HG03108 (cell line): ENCODE results near the gene SRF.
"Not testable (repeated sequence)": the region's sequence is repeated elsewhere in the genome, so short reads cannot be mapped to it uniquely, and the experiment has no call there.

Source experiments
- ATAC-seq: cut with Tn5 transposase; IDR thresholded peaks from one replicate; pipeline ENCODE4 v1.9.1; 2021; ENCODE audit warnings: moderate library complexity; ENCODE audit not compliant: unreplicated experiment

Gene SRF

GRCh38 chr6:43170931-43171706, at the start of gene SRF:
Gene SRF, plus strand, starts transcription at chr6:43171269. Its CDS starts 388 bp downstream, at chr6:43171657.
- ATAC-seq = peak; percentile 49

- ATAC-seq = no peak
Observed at GRCh38 chr6:43122146-43122545, 48.9 kb upstream of the SRF start.

GRCh38 chr6:43123461-43124314, 47.4 kb upstream of the SRF start:
- no peak for ATAC-seq

- no peak for ATAC-seq
Observed at GRCh38 chr6:43124481-43124880, 46.6 kb upstream of the SRF start.

- ATAC-seq = no peak
Observed at GRCh38 chr6:43125119-43125518, 46.0 kb upstream of the SRF start.

GRCh38 chr6:43125555-43125954, 45.5 kb upstream of the SRF start:
- no peak for ATAC-seq

GRCh38 chr6:43127180-43127579, 43.9 kb upstream of the SRF start:
- ATAC-seq = no peak

- no peak for ATAC-seq
Observed at GRCh38 chr6:43127877-43128276, 43.2 kb upstream of the SRF start.

DNA sequence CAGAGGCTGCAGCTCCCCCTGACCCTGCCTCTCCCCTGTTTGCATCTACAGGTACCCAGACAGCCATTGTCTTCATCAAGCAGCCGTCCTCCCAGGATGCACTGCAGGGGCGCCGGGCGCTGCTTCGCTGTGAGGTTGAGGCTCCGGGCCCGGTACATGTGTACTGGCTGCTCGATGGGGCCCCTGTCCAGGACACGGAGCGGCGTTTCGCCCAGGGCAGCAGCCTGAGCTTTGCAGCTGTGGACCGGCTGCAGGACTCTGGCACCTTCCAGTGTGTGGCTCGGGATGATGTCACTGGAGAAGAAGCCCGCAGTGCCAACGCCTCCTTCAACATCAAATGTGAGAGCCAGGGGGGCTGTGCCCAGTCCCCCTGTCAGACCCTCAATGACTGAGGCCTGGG, 42.1 kb upstream of the SRF start:
- no peak for ATAC-seq

DNA sequence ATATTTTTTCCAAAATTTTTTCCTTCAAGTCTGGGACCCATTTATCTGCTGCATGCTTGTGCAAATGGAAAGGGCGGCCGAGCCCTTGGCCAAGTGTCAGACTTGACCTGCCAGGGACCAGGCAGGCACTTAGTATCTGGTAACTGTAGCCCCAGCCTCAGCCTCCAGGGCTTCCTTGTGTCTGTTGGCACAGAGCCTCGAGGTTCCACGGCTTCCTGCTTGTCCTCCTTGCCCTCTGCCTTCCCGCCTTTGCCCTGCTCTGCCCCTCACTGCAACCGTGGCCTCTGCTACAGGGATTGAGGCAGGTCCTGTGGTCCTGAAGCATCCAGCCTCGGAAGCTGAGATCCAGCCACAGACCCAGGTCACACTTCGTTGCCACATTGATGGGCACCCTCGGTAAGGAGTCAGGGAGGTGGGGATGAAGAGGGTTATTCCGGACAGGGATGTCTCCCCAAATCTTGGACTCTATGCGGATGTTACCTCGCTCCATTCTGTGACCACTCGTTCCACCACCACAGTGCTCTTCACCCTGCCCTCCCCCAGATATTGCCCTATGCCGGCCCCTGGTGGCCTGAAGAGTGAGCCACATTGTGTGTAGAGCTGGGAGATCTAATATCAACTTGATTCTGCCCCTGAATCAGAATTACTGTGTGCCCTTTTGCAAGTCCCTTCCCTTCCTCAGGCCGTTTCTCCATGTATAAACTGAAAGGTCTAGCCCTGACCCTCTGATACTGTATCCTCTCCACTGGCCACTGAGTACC, 41.5 kb upstream of the SRF start:
- ATAC-seq = no peak

DNA sequence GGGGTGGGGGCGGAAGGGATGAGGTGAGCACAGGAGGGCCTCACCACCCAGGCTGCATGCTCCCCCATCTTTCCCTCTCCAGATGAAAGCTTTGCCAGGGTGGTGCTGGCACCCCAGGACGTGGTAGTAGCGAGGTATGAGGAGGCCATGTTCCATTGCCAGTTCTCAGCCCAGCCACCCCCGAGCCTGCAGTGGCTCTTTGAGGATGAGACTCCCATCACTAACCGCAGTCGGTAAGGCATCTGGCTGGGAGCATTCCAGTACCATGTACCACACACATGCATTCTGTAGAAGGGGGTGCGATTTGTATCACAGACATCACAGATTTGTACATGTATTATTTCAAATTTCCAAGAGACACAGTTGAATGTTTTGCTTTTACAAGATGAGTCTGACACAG, 40.6 kb upstream of the SRF start:
- ATAC-seq = no peak

- not testable (repeated sequence) for ATAC-seq
Observed at GRCh38 chr6:43131379-43131778, 39.7 kb upstream of the SRF start.

DNA sequence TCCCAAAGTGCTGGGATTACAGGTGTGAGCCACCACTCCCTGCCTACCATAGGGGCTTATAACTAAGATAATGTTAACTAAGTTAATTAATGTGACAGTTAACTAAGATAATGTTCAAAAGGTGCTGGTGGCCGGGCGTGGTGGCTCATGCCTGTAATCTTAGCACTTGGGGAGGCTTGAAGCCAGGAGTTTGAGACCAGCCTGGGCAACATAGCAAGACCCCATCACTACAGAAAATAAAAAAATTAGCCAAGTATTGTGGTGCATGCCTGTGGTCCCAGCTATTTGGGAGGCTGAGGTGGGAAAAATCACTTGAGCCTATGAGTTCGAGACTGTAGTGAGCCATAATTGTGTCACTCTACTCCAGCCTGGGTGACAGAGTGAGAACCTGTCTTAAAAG, 32.8 kb upstream of the SRF start:
- ATAC-seq = no peak

- ATAC-seq = not testable (repeated sequence)
Observed at GRCh38 chr6:43139973-43140372, 31.1 kb upstream of the SRF start.

DNA sequence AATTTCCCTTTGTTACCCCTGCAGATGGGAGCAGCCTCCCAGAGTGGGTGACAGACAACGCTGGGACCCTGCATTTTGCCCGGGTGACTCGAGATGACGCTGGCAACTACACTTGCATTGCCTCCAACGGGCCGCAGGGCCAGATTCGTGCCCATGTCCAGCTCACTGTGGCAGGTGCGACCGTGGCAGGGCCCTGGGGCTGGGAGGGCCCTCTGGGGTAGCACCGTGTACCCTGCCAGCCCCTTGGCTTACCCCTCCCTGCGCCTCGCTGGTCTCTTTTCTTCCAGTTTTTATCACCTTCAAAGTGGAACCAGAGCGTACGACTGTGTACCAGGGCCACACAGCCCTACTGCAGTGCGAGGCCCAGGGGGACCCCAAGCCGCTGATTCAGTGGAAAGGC, 29.4 kb upstream of the SRF start:
- no peak for ATAC-seq

DNA sequence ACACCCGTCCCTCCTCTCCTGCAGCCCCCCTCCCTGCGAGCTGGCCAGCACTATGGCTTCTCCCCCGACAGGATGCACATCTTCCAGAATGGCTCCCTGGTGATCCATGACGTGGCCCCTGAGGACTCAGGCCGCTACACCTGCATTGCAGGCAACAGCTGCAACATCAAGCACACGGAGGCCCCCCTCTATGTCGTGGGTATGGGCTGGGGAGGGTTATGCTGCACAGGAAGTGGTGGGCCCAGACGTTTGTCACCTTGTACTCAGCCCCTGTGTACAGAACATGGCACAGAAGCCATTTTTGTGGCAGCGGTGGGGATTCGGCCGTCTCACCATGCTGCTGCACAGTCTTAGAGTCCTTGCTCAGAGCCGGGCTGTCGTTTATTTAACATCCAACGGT, 29.0 kb upstream of the SRF start:
- ATAC-seq = no peak

DNA sequence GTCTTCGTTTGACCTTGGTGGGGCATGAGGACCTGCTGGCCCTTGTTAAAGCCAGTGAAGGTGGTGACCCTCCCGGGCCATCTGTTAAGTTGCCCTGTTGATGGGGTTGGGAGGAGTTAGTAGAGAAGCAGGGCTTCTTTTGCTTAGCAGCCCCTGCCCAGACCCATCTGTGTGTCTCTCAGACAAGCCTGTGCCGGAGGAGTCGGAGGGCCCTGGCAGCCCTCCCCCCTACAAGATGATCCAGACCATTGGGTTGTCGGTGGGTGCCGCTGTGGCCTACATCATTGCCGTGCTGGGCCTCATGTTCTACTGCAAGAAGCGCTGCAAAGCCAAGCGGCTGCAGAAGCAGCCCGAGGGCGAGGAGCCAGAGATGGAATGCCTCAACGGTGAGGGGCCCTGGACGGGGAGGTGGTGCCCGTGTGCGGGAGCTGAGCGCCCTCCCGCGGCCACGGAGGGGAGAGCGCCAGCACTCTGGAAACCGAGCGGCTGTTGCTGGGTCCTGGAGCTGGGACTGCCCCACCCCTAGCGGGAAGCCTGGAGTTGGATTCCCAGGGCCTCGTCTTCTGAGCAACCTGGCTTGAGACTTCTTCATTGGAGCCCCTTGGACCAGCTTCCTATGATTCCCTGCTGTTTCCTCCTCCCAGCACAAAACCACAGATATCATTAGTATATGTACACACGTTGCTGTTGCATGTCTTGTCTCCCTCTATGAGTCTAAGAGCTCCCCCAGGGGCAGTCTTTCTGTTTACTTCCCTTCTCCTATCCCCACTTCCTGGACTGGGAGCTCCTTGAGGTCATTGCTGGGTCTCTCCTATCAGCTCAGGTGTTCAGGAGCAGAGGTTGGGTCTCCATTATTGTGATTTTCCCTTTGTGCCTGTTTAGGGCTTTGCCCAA, 27.6 kb upstream of the SRF start:
- ATAC-seq = peak; percentile 69

- ATAC-seq = no peak
Observed at GRCh38 chr6:43144879-43145278, 26.2 kb upstream of the SRF start.

DNA sequence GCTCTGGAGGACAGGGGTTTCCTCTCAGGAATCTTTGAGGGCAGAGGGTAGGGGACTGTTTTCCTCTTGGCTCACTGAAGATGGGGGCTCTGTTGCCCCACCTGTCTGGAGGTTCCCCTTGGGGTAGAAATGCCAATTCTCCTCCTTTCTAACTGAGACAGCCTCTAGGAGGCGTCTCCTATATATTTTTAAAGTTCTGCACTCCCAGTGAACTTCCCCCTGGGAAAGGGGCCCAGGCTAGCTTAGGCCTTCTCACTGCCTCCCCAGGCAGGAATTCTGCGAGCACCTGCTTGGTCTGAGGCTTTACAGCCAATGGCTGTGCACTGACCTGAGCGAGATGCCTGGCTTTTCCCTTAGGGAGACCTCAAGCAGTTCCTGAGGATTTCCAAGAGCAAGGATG, 24.8 kb upstream of the SRF start:
- no peak for ATAC-seq
